ENCODE data around the gene NKG7. TPM values are rescaled to one million over a fixed set of nuclear protein-coding genes. Genes with fewer than 3 reads are reported as not detected.

The NKG7 gene
- total and polyA plus RNA-seq, 2 of the 13 experiments (the other 11 are each of a cell fraction or from before 2014, with no cell fraction given) = 0.40 TPM; not detected in 1

- peak overlapping the region; percentile 93 for H3K4me2 ChIP-seq (ENCODE audit: low read depth, low read length)
- no TSS peak for BruUV-seq (replicated peaks)
- WGBS (ENCODE audit: low lambda C conversion rate) = 3% methylated on average over 8 of the region's 15 CpGs
- H3K9ac ChIP-seq (ENCODE audit: insufficient read depth, low read depth, low read length) = peak overlapping the region; percentile 99
- H2AFZ ChIP-seq (ENCODE audit: low read length) = no peak overlapping the region
- in situ Hi-C loops (cut with HindIII; ENCODE audit: extremely low pct_ligation_motif_present, low pct_unique_long_range_greater_than_20kb) (no loop called here), intact Hi-C loops (cut with micrococcal nuclease; ENCODE audit: unreplicated experiment) (loop anchor here (1.0 kb wide), 2 partner anchors 13 to 40 kb away; no protein-coding TSS in a partner anchor)
- H3K27me3 ChIP-seq (ENCODE audit: control insufficient read depth in 1 of 2, insufficient read depth in 2 of 2, low read length in 2 of 2) = peaks cover 0 to 7% of the 10 kb centered on the region in 2 experiments; a peak in 2 of 5 replicates
- H3K4me1 ChIP-seq (ENCODE audit: insufficient read depth, low read length) = peaks cover 50% of the 10 kb centered on the region
- no peak; the same call in 2 of the 3 replicates for ATAC-seq
- H3K4me3 ChIP-seq (replicated peaks in 1 of 3; ENCODE audit: insufficient read depth in 1 of 3, low read depth in 2 of 3, low read length in 3 of 3) = peak overlapping the region; percentile 80 to 94 (median 94)
- ChIA-PET POLR2A (interaction anchor here (1.1 to 2.3 kb wide), 15 partner anchors 10 to 106 kb away, joined by 3 to 91 read pairs (median 9); partner anchors contain the start of genes LIM2 and VSIG10L), CTCF (ENCODE audit: low intra/inter-chr PET ratio, low total read pairs) (interaction anchor here (0.6 kb wide), 1 partner anchor 28 kb away, joined by 3 read pairs; no protein-coding TSS in a partner anchor)
- H4K20me1 ChIP-seq (ENCODE audit: insufficient read depth, low read length) = no peaks in the 10 kb centered on the region
- DNase-seq (ENCODE audit: low spot score) = no peak
- no peaks in the 10 kb centered on the region for H3K9me3 ChIP-seq (ENCODE audit: low read length)
- H3K27ac ChIP-seq (ENCODE audit: extremely low read length, insufficient read depth, low read length) = peak overlapping the region; percentile 100
- H3K79me2 ChIP-seq (ENCODE audit: insufficient read depth, low read length) = peaks cover 37% of the 10 kb centered on the region
- no peak for FAIRE-seq
- no peaks in the 10 kb centered on the region for H3K36me3 ChIP-seq (replicated peaks in 1 of 2; ENCODE audit: control insufficient read depth in 1 of 2, insufficient read depth in 2 of 2, low read length in 2 of 2)
- 0 out of 2 replicates have a peak, but pooled peaks have one; percentile 15 for TF ChIP-seq ZFP90 (CRISPR knock-in tag; IDR thresholded peaks at IDR 0.05; ENCODE audit: borderline replicate concordance)
- TF ChIP-seq NFYB (CRISPR knock-in tag; IDR thresholded peaks at IDR 0.05) = peak; percentile 19; the same call in 1 of the 2 replicates
- 0 out of 2 replicates have a peak, but pooled peaks have one; percentile 13 for TF ChIP-seq NFKBIZ (CRISPR knock-in tag; IDR thresholded peaks at IDR 0.05)
- TF ChIP-seq POLR2AphosphoS5 (IDR thresholded peaks at IDR 0.05; ENCODE audit: low read depth, low read length) = peak; percentile 82
- peak; percentile 55; the same call in 1 of the 2 replicates for TF ChIP-seq MEIS2 (CRISPR knock-in tag; IDR thresholded peaks at IDR 0.05)
- TF ChIP-seq SIX1 (CRISPR knock-in tag; IDR thresholded peaks at IDR 0.05; ENCODE audit: borderline replicate concordance) = 0 out of 2 replicates have a peak, but pooled peaks have one; percentile 4
- TF ChIP-seq HOXA5 (CRISPR knock-in tag; IDR thresholded peaks at IDR 0.05) = peak; percentile 37; the same call in 1 of the 2 replicates
- TF ChIP-seq, protein P1, sequence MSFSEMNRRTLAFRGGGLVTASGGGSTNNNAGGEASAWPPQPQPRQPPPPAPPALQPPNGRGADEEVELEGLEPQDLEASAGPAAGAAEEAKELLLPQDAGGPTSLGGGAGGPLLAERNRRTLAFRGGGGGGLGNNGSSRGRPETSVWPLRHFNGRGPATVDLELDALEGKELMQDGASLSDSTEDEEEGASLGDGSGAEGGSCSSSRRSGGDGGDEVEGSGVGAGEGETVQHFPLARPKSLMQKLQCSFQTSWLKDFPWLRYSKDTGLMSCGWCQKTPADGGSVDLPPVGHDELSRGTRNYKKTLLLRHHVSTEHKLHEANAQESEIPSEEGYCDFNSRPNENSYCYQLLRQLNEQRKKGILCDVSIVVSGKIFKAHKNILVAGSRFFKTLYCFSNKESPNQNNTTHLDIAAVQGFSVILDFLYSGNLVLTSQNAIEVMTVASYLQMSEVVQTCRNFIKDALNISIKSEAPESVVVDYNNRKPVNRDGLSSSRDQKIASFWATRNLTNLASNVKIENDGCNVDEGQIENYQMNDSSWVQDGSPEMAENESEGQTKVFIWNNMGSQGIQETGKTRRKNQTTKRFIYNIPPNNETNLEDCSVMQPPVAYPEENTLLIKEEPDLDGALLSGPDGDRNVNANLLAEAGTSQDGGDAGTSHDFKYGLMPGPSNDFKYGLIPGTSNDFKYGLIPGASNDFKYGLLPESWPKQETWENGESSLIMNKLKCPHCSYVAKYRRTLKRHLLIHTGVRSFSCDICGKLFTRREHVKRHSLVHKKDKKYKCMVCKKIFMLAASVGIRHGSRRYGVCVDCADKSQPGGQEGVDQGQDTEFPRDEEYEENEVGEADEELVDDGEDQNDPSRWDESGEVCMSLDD (CRISPR knock-in tag; IDR thresholded peaks at IDR 0.05; ENCODE audit: borderline replicate concordance) = peak; percentile 16; the same call in 1 of the 2 replicates
- no peak for TF ChIP-seq ZNF44 (CRISPR knock-in tag; IDR thresholded peaks at IDR 0.05)
- TF ChIP-seq NR2F6 (IDR thresholded peaks at IDR 0.05) = no peak
- TF ChIP-seq NR2F6 (CRISPR knock-in tag; IDR thresholded peaks at IDR 0.05) = peak; percentile 5; the same call in 1 of the 2 replicates
- 0 out of 2 replicates have a peak, but pooled peaks have one; percentile 77 for TF ChIP-seq ZNF256 (CRISPR knock-in tag; conservative IDR thresholded peaks at IDR 0.05)
- peak; percentile 1 for TF ChIP-seq HNRNPLL (IDR thresholded peaks at IDR 0.05; ENCODE audit: low read depth, low read length, poor library complexity, severe bottlenecking)
- no peak for TF ChIP-seq XRCC5 (optimal IDR thresholded peaks at IDR 0.05; ENCODE audit: low read length)
- TF ChIP-seq ZNF264 (CRISPR knock-in tag; IDR thresholded peaks at IDR 0.05) = peak; percentile 70
- TF ChIP-seq MED8 (CRISPR knock-in tag; IDR thresholded peaks at IDR 0.05; ENCODE audit: insufficient replicate concordance) = no peak
- 0 out of 2 replicates have a peak, but pooled peaks have one; percentile 13 for TF ChIP-seq ZNF776 (CRISPR knock-in tag; IDR thresholded peaks at IDR 0.05)
- TF ChIP-seq ZBTB21 (CRISPR knock-in tag; IDR thresholded peaks at IDR 0.05) = no peak
- TF ChIP-seq PTBP1 (IDR thresholded peaks at IDR 0.05; ENCODE audit: low read depth, low read length, poor library complexity, severe bottlenecking) = peak; percentile 5
- TF ChIP-seq, protein P2, sequence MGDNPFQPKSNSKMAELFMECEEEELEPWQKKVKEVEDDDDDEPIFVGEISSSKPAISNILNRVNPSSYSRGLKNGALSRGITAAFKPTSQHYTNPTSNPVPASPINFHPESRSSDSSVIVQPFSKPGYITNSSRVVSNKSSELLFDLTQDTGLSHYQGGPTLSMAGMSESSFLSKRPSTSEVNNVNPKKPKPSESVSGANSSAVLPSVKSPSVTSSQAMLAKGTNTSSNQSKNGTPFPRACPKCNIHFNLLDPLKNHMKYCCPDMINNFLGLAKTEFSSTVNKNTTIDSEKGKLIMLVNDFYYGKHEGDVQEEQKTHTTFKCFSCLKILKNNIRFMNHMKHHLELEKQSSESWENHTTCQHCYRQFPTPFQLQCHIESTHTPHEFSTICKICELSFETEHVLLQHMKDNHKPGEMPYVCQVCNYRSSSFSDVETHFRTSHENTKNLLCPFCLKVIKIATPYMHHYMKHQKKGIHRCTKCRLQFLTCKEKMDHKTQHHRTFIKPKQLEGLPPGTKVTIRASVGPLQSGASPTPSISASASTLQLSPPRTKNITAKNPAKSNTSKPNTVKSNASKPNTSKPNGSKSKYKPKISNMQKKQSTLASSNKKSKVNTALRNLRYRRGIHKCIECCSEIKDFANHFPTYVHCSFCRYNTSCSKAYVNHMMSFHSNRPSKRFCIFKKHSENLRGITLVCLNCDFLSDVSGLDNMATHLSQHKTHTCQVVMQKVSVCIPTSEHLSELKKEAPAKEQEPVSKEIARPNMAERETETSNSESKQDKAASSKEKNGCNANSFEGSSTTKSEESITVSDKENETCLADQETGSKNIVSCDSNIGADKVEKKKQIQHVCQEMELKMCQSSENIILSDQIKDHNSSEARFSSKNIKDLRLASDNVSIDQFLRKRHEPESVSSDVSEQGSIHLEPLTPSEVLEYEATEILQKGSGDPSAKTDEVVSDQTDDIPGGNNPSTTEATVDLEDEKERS (CRISPR knock-in tag; IDR thresholded peaks at IDR 0.05) = 0 out of 2 replicates have a peak, but pooled peaks have one; percentile 9
- TF ChIP-seq NFATC3 (CRISPR knock-in tag; IDR thresholded peaks at IDR 0.05) = no peak
These were observed 5.2 kb downstream of the NKG7 start for GRCh38 chr19:51367255-51367564.

Data from HepG2 (cell line).